ENCODE data around the gene RMND1.
A peak's percentile ranks its signal among the peaks of the same experiment; 100 is the strongest.

Gene RMND1

DNA sequence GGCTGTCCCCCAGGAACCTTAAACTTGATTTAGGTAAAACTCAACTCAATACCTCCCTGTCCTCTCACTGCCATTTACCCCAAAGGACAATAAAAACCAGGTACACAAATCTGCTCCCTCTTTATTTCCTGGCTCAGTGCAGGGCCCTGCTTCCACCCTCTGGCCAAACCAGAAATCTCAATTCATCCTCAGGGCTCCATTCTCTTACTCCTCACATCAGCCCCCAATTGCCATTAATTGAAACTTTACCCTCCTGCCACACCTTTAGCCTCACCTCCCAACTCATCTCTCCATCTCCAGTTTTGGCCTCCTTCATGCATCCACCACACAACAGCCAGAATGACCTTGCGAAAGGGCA lies 71.1 kb downstream of the RMND1 start:
- peaks cover 7% of the 10 kb centered on the region; the same call in 1 of the 2 replicates for H4K20me1 ChIP-seq (ENCODE audit: control insufficient read depth, insufficient read depth, low read depth, low read length)
- no peaks in the 10 kb centered on the region for H3K9me2 ChIP-seq (replicated peaks; ENCODE audit: control insufficient read depth, low read length)
- H3K36me3 ChIP-seq (ENCODE audit: control insufficient read depth, low read length), result peaks cover 29% of the 10 kb centered on the region
- no peaks in the 10 kb centered on the region for H3F3A ChIP-seq (ENCODE audit: control insufficient read depth, insufficient read depth)
- H3K27me3 ChIP-seq (ENCODE audit: control insufficient read depth, low read length), result no peaks in the 10 kb centered on the region
- H3K79me2 ChIP-seq (ENCODE audit: control insufficient read depth, low read length), result peaks cover 96% of the 10 kb centered on the region
- H3K9me3 ChIP-seq (ENCODE audit: control insufficient read depth, insufficient read depth, low read length), result no peaks in the 10 kb centered on the region
- no peak overlapping the region for H3K4me3 ChIP-seq (ENCODE audit: low read length)
- TF ChIP-seq, protein P1, sequence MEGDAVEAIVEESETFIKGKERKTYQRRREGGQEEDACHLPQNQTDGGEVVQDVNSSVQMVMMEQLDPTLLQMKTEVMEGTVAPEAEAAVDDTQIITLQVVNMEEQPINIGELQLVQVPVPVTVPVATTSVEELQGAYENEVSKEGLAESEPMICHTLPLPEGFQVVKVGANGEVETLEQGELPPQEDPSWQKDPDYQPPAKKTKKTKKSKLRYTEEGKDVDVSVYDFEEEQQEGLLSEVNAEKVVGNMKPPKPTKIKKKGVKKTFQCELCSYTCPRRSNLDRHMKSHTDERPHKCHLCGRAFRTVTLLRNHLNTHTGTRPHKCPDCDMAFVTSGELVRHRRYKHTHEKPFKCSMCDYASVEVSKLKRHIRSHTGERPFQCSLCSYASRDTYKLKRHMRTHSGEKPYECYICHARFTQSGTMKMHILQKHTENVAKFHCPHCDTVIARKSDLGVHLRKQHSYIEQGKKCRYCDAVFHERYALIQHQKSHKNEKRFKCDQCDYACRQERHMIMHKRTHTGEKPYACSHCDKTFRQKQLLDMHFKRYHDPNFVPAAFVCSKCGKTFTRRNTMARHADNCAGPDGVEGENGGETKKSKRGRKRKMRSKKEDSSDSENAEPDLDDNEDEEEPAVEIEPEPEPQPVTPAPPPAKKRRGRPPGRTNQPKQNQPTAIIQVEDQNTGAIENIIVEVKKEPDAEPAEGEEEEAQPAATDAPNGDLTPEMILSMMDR (IDR thresholded peaks at IDR 0.05; ENCODE audit: low read depth, low read length, poor library complexity, severe bottlenecking), result no peak
- TF ChIP-seq EZH2phosphoT487 (IDR thresholded peaks at IDR 0.05; ENCODE audit: borderline replicate concordance, low read length), result no peak
- H3K4me2 ChIP-seq (ENCODE audit: low read length), result no peak overlapping the region; the same call in 1 of the 2 replicates
- H3K27ac ChIP-seq (ENCODE audit: low read depth, low read length), result no peak overlapping the region
- peaks cover 42% of the 10 kb centered on the region for H3K4me1 ChIP-seq (ENCODE audit: control insufficient read depth, low read length)

DNA sequence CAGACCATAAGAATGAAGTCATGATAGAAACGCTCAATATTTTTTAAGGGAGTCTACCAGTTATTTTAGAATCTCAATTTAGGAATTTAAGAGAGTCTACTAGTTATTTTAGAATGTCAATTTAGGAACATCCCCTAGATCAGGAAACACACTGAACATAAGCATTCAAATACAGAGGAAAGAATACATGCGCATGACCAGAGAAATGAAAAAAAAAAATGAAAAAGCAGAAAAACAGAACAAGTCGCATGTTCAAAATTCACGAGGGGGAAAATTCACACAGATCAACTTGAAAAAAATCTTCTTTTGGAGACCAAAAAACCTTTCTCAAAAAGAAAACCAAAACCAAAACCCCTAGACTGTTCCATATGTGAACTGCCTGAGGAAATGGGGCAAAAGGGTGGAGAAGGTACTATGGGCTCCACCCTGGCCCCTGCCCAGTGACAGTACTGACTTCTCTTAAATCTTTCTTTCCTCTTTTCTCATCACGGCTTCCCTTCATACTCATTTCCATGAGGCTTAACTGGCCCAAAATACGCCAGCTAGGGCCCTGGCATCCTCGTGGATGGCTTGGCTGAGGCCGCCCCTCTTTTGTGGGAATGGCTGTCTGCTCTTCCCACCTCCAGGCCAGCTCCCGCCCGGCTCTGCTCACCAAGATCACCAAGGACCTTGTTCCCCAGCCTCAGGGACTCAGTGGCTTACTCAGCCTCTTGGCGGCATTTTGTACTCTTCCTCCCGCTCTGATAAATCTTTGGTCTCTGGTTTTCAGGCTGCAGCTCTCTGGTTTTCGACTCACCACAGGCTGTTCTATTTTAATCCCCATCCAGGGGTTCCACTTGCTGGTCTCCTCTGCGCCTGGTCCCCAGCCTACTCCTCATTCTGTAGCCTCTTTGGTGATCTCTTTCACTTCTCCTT lies 71.7 kb downstream of the RMND1 start:
- Histone ChIP-seq H3K4me2 (ENCODE audit: low read length) (no peak overlapping the region; the same call in 1 of the 2 replicates), H3K36me3 (ENCODE audit: control insufficient read depth, low read length) (peaks cover 25% of the 10 kb centered on the region), H3K9me2 (replicated peaks; ENCODE audit: control insufficient read depth, low read length) (no peaks in the 10 kb centered on the region), H3K4me1 (ENCODE audit: control insufficient read depth, low read length) (peaks cover 48% of the 10 kb centered on the region), H3K79me2 (ENCODE audit: control insufficient read depth, low read length) (peaks cover 96% of the 10 kb centered on the region), H4K20me1 (ENCODE audit: control insufficient read depth, insufficient read depth, low read depth, low read length) (peaks cover 7% of the 10 kb centered on the region; the same call in 1 of the 2 replicates), H3K4me3 (ENCODE audit: low read length) (no peak overlapping the region), H3K9me3 (ENCODE audit: control insufficient read depth, insufficient read depth, low read length) (no peaks in the 10 kb centered on the region), H3K27ac (ENCODE audit: low read depth, low read length) (no peak overlapping the region), H3F3A (ENCODE audit: control insufficient read depth, insufficient read depth) (no peaks in the 10 kb centered on the region), H3K27me3 (ENCODE audit: control insufficient read depth, low read length) (no peaks in the 10 kb centered on the region)
- TF ChIP-seq, protein P1 (IDR thresholded peaks at IDR 0.05; ENCODE audit: low read depth, low read length, poor library complexity, severe bottlenecking), result no peak
- no peak for TF ChIP-seq EZH2phosphoT487 (IDR thresholded peaks at IDR 0.05; ENCODE audit: borderline replicate concordance, low read length)

DNA sequence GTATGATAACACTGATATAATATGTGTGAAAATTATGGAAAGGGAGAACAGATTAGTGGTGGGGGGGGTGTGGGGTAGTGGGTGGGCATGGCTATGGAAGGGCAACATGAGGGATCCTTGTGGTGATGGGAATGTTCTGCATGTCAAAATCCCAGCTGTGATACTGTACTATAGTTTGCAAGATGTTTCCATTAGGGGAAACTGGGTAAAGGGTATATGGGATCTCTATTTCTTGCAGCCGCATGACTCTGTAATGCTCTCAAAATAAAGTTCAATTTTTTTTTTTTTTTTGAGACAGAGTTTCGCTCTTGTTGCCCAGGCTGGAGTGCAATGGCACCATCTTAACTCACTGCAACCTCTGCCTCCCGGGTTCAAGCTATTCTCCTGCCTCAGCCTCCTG lies 74.8 kb downstream of the RMND1 start:
- TF ChIP-seq, protein P1 (IDR thresholded peaks at IDR 0.05; ENCODE audit: low read depth, low read length, poor library complexity, severe bottlenecking), result no peak
- TF ChIP-seq EZH2phosphoT487 (IDR thresholded peaks at IDR 0.05; ENCODE audit: borderline replicate concordance, low read length), result no peak
- H3F3A ChIP-seq (ENCODE audit: control insufficient read depth, insufficient read depth), result no peaks in the 10 kb centered on the region
- peaks cover 24% of the 10 kb centered on the region for H3K36me3 ChIP-seq (ENCODE audit: control insufficient read depth, low read length)
- peak overlapping the region; percentile 67 for H3K4me2 ChIP-seq (ENCODE audit: low read length)
- peaks cover 94% of the 10 kb centered on the region for H3K79me2 ChIP-seq (ENCODE audit: control insufficient read depth, low read length)
- 0 out of 2 replicates have a peak overlapping the region, but pooled peaks have one; percentile 10 for H3K27ac ChIP-seq (ENCODE audit: low read depth, low read length)
- no peaks in the 10 kb centered on the region for H3K9me3 ChIP-seq (ENCODE audit: control insufficient read depth, insufficient read depth, low read length)
- H3K4me1 ChIP-seq (ENCODE audit: control insufficient read depth, low read length), result peaks cover 50% of the 10 kb centered on the region
- H3K27me3 ChIP-seq (ENCODE audit: control insufficient read depth, low read length), result no peaks in the 10 kb centered on the region
- H3K4me3 ChIP-seq (ENCODE audit: low read length), result peak overlapping the region; percentile 50
- no peaks in the 10 kb centered on the region for H3K9me2 ChIP-seq (replicated peaks; ENCODE audit: control insufficient read depth, low read length)
- peaks cover 7% of the 10 kb centered on the region; the same call in 1 of the 2 replicates for H4K20me1 ChIP-seq (ENCODE audit: control insufficient read depth, insufficient read depth, low read depth, low read length)

Data from DOHH2 (cell line).